Activated naive CD8-positive, alpha-beta T cell treated with anti-CD3 and anti-CD28 coated beads, Interleukin-2, amount 50 U/mL, for 16 hours (primary cell): Measurements from ENCODE around the gene FGD6.
"Not testable (repeated sequence)": the region's sequence is repeated elsewhere in the genome, so short reads cannot be mapped to it uniquely, and the experiment has no call there.

Experiments used
- DNase-seq: peaks from one replicate; pipeline ENCODE4 v3.0.0-alpha.2; 2020; ENCODE audit warnings: low read depth, low spot score

FGD6 gene

GRCh38 chr12:95205016-95205624 lies 12.1 kb downstream of the FGD6 start:
- DNase-seq: no peak

GRCh38 chr12:95204141-95204866 lies 13.0 kb downstream of the FGD6 start:
- DNase-seq: no peak

GRCh38 chr12:95203487-95204030 lies 13.7 kb downstream of the FGD6 start:
- no peak for DNase-seq

- no peak for DNase-seq
Observed at GRCh38 chr12:95202691-95203486, 14.4 kb downstream of the FGD6 start.

GRCh38 chr12:95201056-95201670 lies 16.1 kb downstream of the FGD6 start:
- no peak for DNase-seq

GRCh38 chr12:95200128-95200894 lies 17.0 kb downstream of the FGD6 start:
- no peak for DNase-seq

- DNase-seq: no peak
Observed at GRCh38 chr12:95198914-95199313, 18.4 kb downstream of the FGD6 start.

- no peak for DNase-seq
Observed at GRCh38 chr12:95197636-95198035, 19.6 kb downstream of the FGD6 start.

- DNase-seq: not testable (repeated sequence)
Observed at GRCh38 chr12:95196875-95197569, 20.2 kb downstream of the FGD6 start.

GRCh38 chr12:95195122-95195521 lies 22.1 kb downstream of the FGD6 start:
- no peak for DNase-seq

GRCh38 chr12:95193139-95193538 lies 24.1 kb downstream of the FGD6 start:
- no peak for DNase-seq

GRCh38 chr12:95192271-95192670 lies 25.0 kb downstream of the FGD6 start:
- no peak for DNase-seq

- DNase-seq: no peak
Observed at GRCh38 chr12:95191060-95191696, 26.1 kb downstream of the FGD6 start.

GRCh38 chr12:95187865-95188415 lies 29.3 kb downstream of the FGD6 start:
- DNase-seq: no peak

GRCh38 chr12:95185854-95186253 lies 31.4 kb downstream of the FGD6 start:
- no peak for DNase-seq

- no peak for DNase-seq
Observed at GRCh38 chr12:95185072-95185471, 32.2 kb downstream of the FGD6 start.

GRCh38 chr12:95184121-95184520 lies 33.1 kb downstream of the FGD6 start:
- DNase-seq: no peak

GRCh38 chr12:95182868-95183415 lies 34.3 kb downstream of the FGD6 start:
- DNase-seq: no peak

GRCh38 chr12:95181103-95181502 lies 36.2 kb downstream of the FGD6 start:
- no peak for DNase-seq
